Measurements from ENCODE around the gene RAD50.
"Not testable (repeated sequence)": the region's sequence is repeated elsewhere in the genome, so short reads cannot be mapped to it uniquely, and the experiment has no call there.

Gene RAD50

DNA sequence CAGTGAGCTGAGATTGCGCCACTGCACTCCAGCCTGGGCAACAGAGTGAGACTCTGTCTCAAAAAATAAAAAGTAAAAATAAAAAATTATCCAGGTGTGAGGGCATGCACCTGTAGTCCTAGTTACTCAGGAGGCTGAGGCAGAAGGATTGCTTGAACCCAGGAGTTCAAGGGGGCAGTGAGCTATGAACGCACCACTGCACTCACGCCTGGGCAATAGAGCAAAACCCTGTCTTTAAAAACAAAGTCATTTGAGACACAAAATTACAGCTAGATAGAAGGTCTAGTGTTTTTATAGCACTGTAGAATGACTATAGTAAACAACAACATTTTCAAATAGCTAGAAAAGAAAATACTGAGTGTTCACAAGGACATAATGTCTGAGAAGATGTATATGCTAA is 133.4 kb downstream of the RAD50 start:
- DNase-seq (ENCODE audit: low read depth), result no peak
- in situ Hi-C loops (cut with HindIII; ENCODE audit: low sequenced_read_pairs), result no loop called here
- no peak overlapping the region for H3K4me3 ChIP-seq (ENCODE audit: low read depth, low read length)
- TF ChIP-seq, protein P1, sequence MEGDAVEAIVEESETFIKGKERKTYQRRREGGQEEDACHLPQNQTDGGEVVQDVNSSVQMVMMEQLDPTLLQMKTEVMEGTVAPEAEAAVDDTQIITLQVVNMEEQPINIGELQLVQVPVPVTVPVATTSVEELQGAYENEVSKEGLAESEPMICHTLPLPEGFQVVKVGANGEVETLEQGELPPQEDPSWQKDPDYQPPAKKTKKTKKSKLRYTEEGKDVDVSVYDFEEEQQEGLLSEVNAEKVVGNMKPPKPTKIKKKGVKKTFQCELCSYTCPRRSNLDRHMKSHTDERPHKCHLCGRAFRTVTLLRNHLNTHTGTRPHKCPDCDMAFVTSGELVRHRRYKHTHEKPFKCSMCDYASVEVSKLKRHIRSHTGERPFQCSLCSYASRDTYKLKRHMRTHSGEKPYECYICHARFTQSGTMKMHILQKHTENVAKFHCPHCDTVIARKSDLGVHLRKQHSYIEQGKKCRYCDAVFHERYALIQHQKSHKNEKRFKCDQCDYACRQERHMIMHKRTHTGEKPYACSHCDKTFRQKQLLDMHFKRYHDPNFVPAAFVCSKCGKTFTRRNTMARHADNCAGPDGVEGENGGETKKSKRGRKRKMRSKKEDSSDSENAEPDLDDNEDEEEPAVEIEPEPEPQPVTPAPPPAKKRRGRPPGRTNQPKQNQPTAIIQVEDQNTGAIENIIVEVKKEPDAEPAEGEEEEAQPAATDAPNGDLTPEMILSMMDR (IDR thresholded peaks at IDR 0.05; ENCODE audit: low read depth, low read length, missing control alignments), result no peak

DNA sequence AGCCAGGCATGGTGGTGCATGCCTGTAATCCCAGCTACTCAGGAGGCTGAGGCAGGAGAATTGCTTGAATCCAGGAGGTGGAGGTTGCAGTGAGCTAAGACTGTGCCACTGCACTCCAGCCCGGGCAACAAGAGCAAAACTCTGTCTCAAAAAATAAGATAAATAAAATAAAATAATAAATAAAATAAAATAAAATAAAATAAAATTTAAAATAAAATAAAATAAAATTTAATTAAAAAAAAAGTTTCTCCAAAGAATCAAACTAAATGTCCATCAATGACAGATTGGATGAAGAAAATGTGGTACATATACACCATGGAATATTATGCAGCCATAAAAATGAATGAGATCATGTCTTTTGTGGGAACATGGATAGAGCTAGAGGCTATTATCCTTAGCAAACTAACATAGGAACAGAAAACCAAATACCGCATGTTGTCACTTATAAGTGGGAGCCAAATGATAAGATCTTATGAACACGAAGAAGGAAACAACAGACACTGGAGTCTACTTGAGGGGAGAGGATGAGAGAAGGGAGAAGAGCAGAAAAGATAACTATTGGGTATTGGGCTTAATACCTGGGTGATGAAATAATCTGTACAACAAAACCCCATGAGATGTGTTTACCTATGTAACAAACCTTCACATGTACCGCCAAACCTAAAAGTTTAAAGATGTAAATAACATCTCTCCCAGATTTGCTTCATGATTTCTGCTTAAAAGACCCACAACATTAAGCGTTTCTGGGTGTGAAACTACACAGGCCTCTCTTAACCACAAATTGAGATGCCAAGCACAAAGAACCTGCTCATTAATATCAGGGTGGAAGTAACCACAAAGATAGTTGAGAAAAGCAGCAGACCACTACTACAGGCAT is 135.2 kb downstream of the RAD50 start:
- in situ Hi-C loops (cut with HindIII; ENCODE audit: low sequenced_read_pairs); DNase-seq (ENCODE audit: low read depth); H3K4me3 ChIP-seq (ENCODE audit: low read depth, low read length): not testable (repeated sequence)

DNA sequence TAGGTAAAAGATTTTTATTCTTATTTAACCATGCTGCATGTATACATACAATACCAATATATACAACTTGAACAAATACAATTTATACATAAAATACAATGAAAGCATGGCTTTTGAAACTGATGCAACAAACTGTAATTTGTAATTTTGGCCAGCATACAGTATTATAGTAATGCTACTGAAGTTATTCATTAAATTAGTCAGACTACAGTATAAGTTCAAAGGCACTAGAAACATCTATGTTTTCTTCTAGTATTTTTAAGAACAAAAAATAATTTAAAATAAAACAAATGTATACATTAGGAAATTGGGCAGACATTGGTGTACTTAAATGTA is 135.8 kb downstream of the RAD50 start:
- in situ Hi-C loops (cut with HindIII; ENCODE audit: low sequenced_read_pairs), result no loop called here
- no peak for DNase-seq (ENCODE audit: low read depth)
- TF ChIP-seq, protein P1 (IDR thresholded peaks at IDR 0.05; ENCODE audit: low read depth, low read length, missing control alignments), result no peak
- no peak overlapping the region for H3K4me3 ChIP-seq (ENCODE audit: low read depth, low read length)

All from astrocyte of the cerebellum (primary cell).